AG04450 (cell line): ENCODE data around the gene ARHGAP42. TPM values are rescaled to one million over a fixed set of nuclear protein-coding genes. Genes with fewer than 3 reads are reported as not detected.

ENCODE experiments used
- CTCF ChIA-PET: fragments of 300-600, 350-600 bp; formaldehyde crosslinking; extraction: SDS; loops from one replicate; lab custom pipeline; 2022; ENCODE audit warnings: antibody characterized with exemption, inconsistent platforms; lab: Charles Lee
- POLR2A ChIA-PET: fragments of 350-600 bp; formaldehyde crosslinking; extraction: SDS; loops from one replicate; lab custom pipeline; 2021; ENCODE audit warnings: antibody characterized with exemption, inconsistent platforms; lab: Yijun Ruan, JAX
- DNase-seq: peaks from one replicate; pipeline ENCODE4 v3.0.0-alpha.2; 2011; ENCODE audit warnings: low read depth, low spot score
- H3K27ac ChIP-seq: one replicate; pipeline ENCODE4 v1.5.1; 2012; ENCODE audit warnings: low read depth, low read length, control low read depth
- H3K27me3 ChIP-seq: one replicate; pipeline ENCODE4 v1.6.0; 2012; ENCODE audit warnings: low read length; ENCODE audit not compliant: control insufficient read depth, insufficient read depth
- H3K4me3 ChIP-seq: 2 replicates; pipeline ENCODE4 v1.5.1; 2011; ENCODE audit warnings: mild to moderate bottlenecking, low read depth, low read length, control low read depth
- H3K9me3 ChIP-seq: 2 replicates; pipeline ENCODE4 v1.5.1; 2012; ENCODE audit warnings: low read length; ENCODE audit not compliant: control insufficient read depth, insufficient read depth
- polyA plus RNA-seq: library from polyadenylated mRNA; depleted of rRNA; stranded (reverse); fragments of >200 nt; gene quantifications from 2 replicates; pipeline ENCODE4 v1.2.3, GENCODE V29; 2011
- TF ChIP-seq, protein P1 (sequence below): IDR thresholded peaks from 2 replicates; pipeline ENCODE4 v1.5.1; 2011; ENCODE audit warnings: low read depth, low read length, control low read depth, inconsistent platforms

ARHGAP42 gene
- polyA plus RNA-seq, 1 experiment: 9.0 TPM

DNA sequence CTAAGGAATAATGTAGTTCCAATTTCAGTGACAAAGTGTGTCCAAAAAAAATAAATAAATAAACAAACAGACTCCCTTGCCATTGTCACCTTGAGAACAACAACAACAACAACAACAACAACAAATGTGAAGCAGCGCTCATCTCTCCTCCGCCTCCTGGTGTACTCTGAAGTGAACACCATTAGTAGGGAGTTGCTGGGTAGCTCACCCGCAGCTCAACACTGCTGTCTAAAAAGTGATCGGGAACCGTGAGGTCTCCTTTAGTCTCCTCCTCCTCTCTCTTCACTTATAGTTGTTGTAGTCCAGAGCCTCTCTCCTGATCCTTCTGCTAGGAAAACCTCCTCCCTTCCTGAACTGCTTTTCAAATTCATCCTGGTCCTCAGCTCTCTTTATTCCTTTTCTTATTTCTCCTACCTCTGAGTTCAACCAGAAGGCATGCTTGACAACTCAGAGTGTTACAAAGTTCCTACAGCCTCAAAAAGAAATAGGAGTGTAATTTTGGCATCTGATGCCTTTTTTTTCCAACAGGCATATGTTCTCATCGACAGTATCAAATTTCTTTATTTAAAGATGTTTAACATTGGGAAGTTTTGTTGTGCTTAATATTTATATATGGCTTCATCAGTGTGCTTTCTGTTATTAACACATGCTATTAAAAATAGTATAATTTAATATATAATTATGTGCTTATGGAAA lies 227.5 kb downstream of the ARHGAP42 start:
- ChIA-PET CTCF (interaction anchor here (2.7 kb wide), 1 partner anchor 338 kb away, joined by 11 read pairs; no protein-coding TSS in a partner anchor), POLR2A (no interaction called here)
- H3K27ac ChIP-seq: no peak overlapping the region

DNA sequence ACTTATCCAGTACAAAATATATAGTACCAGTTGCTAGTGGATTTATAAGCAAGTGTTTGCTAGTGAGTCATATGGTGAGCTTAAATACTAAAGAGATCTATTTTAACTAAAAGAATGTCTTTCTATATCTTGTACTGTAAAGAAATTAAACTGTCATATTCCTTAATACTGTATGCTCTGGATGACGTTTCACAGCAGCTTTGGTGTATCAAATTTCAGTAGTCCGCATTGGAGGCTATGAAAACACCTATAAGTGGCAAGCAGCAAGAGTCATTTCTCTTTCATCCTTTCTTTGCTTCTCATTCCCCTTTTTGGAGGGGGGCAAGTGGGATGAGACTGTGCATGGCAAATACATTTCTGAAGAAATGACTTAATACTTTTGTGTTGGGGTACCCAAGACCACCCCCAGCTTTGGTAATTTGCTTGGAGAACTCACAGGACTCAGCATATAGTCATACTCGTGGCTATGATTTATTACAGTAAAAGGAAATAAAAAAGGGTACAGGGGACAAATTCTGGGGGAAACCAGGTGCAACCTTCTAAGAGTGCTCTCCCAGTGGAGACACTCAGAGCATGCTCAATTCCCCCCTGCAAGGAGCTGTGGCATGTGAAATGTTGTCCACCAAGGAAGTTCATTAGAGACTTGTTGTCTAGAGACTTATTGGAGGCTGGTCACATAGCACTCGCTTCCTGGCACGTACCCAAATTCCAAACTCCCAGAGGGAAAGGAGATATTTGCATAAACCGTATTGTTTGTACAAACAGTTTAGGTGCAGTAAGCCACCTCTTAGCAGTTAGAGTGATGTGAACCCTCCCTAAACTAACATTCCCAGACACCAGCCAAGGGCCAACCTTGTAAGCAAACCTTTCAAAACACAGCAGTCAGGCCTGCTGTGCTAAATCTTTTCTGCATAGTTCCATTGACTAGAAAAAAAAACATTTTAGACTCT lies 231.7 kb downstream of the ARHGAP42 start:
- H3K27ac ChIP-seq: no peak overlapping the region
- ChIA-PET POLR2A (no interaction called here), CTCF (interaction anchor here (0.9 kb wide), 1 partner anchor 342 kb away, joined by 5 read pairs; no protein-coding TSS in a partner anchor)
- TF ChIP-seq, protein P1, sequence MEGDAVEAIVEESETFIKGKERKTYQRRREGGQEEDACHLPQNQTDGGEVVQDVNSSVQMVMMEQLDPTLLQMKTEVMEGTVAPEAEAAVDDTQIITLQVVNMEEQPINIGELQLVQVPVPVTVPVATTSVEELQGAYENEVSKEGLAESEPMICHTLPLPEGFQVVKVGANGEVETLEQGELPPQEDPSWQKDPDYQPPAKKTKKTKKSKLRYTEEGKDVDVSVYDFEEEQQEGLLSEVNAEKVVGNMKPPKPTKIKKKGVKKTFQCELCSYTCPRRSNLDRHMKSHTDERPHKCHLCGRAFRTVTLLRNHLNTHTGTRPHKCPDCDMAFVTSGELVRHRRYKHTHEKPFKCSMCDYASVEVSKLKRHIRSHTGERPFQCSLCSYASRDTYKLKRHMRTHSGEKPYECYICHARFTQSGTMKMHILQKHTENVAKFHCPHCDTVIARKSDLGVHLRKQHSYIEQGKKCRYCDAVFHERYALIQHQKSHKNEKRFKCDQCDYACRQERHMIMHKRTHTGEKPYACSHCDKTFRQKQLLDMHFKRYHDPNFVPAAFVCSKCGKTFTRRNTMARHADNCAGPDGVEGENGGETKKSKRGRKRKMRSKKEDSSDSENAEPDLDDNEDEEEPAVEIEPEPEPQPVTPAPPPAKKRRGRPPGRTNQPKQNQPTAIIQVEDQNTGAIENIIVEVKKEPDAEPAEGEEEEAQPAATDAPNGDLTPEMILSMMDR: no peak
- DNase-seq: no peak
- no peaks in the 10 kb centered on the region for H3K9me3 ChIP-seq
- no peaks in the 10 kb centered on the region for H3K27me3 ChIP-seq
- H3K4me3 ChIP-seq: no peak overlapping the region

More for the DNA sequence above, 227.5 kb downstream of the ARHGAP42 start:
- H3K4me3 ChIP-seq: no peak overlapping the region
- no peak for DNase-seq
- H3K27me3 ChIP-seq: no peaks in the 10 kb centered on the region
- H3K9me3 ChIP-seq: no peaks in the 10 kb centered on the region
- TF ChIP-seq, protein P1: no peak

DNA sequence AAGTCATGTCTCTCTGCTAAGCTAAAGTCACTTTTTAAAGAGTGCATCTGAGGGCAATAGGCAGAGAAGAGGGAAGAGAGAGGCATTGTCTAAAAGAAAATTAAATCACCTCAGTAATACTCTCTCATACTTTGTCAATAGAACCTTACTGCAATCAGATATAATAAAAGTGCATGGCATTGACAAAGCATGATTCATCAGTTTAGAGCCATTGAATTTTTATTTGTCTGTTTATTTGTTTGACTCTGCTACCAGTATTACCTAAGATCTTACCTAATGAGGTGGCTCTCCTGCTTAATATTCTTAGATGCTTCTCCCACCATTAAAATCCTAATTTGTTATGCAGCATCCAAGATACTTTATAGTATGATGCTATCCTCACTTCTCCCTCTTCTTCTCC lies 233.5 kb downstream of the ARHGAP42 start:
- no peaks in the 10 kb centered on the region for H3K27me3 ChIP-seq
- CTCF ChIA-PET: no interaction called here
- no peak overlapping the region for H3K4me3 ChIP-seq
- DNase-seq: no peak
- POLR2A ChIA-PET: no interaction called here
- no peaks in the 10 kb centered on the region for H3K9me3 ChIP-seq
- TF ChIP-seq, protein P1: no peak
- no peak overlapping the region for H3K27ac ChIP-seq

DNA sequence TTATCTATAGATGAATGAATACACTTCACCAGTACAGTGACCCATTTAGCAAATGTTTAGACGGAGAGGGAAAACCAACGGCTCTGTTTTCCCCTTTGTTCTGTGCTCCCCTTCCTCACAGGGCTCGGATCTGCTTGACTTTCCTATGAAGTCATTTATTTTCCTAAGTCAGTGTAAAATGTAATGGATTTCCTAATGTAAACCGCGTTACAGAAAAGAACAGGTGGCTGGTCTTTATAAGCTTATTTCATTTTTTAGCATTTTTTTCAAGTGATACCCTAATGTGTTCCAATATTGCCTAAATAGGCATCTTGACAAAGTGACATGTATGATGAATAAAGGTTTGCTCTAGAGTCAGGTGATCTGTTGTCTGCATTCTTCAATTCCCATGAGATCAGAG lies 235.0 kb downstream of the ARHGAP42 start:
- ChIA-PET POLR2A (no interaction called here), CTCF (interaction anchor here (6.7 kb wide), 1 partner anchor 345 kb away, joined by 35 read pairs; no protein-coding TSS in a partner anchor)
- H3K9me3 ChIP-seq: no peaks in the 10 kb centered on the region
- H3K4me3 ChIP-seq: no peak overlapping the region
- H3K27ac ChIP-seq: no peak overlapping the region
- no peak for DNase-seq
- TF ChIP-seq, protein P1: no peak
- H3K27me3 ChIP-seq: no peaks in the 10 kb centered on the region
